Measurements from ENCODE around the gene RAI2.

The RAI2 gene

DNA sequence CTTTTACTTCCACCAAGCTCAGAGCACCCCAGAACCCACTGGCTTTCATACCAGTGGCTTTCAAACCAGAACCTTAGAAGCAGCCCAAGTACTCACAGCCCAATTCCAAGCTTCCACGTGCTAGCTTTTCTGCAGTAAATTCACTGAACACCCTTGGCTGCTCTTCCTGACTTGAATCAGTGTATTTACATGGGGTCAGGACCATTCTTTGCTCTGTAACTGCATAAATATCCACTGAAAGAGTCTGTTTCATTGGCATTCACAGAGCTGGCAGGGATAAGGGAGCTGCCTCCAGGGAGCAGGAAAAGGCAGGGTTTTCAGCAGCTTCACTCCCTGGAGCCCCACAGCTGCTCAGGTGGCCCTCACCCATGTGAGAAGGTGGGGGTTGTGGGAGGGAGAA is 43.8 kb downstream of the RAI2 start:
- Histone ChIP-seq H3K9me3 (ENCODE audit: control insufficient read depth, insufficient read depth, low read length) (no peaks in the 10 kb centered on the region), H3K4me1 (ENCODE audit: insufficient read depth, low read length) (no peaks in the 10 kb centered on the region), H3K36me3 (ENCODE audit: insufficient read depth, low read length) (no peaks in the 10 kb centered on the region), H3K9ac (ENCODE audit: low read depth, low read length) (no peak overlapping the region)

- Histone ChIP-seq H3K9me3 (ENCODE audit: control insufficient read depth, insufficient read depth, low read length) (no peaks in the 10 kb centered on the region), H3K4me1 (ENCODE audit: insufficient read depth, low read length) (no peaks in the 10 kb centered on the region), H3K36me3 (ENCODE audit: insufficient read depth, low read length) (no peaks in the 10 kb centered on the region), H3K9ac (ENCODE audit: low read depth, low read length) (no peak overlapping the region)
Measured at GRCh38 chrX:17814557-17814956, 46.5 kb downstream of the RAI2 start.

DNA sequence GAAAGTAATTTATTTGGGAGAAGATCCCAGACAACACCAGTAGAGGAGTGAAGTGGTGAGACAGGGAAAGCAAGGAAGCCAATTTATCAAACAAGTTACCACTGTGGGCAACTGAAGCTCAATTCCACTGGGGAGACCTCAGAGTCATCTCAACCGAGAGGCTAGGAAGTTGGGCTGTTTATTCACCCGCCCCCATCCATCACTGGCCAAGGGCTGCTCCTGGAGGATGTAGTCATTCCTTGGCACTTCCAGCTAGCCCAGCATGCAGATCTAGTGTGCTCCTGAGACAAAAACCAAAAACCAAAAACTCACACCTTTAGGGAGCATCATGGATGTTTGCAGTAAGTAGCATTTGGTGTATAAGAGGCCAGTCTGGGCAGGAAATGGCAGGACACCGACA is 47.0 kb downstream of the RAI2 start:
- no peaks in the 10 kb centered on the region for H3K9me3 ChIP-seq (ENCODE audit: control insufficient read depth, insufficient read depth, low read length)
- no peaks in the 10 kb centered on the region for H3K4me1 ChIP-seq (ENCODE audit: insufficient read depth, low read length)
- H3K36me3 ChIP-seq (ENCODE audit: insufficient read depth, low read length): no peaks in the 10 kb centered on the region
- no peak overlapping the region for H3K9ac ChIP-seq (ENCODE audit: low read depth, low read length)

GRCh38 chrX:17813277-17813676 is 47.8 kb downstream of the RAI2 start:
- Histone ChIP-seq H3K9ac (ENCODE audit: low read depth, low read length) (no peak overlapping the region), H3K36me3 (ENCODE audit: insufficient read depth, low read length) (no peaks in the 10 kb centered on the region), H3K9me3 (ENCODE audit: control insufficient read depth, insufficient read depth, low read length) (no peaks in the 10 kb centered on the region), H3K4me1 (ENCODE audit: insufficient read depth, low read length) (no peaks in the 10 kb centered on the region)

GRCh38 chrX:17812763-17813162 is 48.3 kb downstream of the RAI2 start:
- Histone ChIP-seq H3K36me3 (ENCODE audit: insufficient read depth, low read length) (no peaks in the 10 kb centered on the region), H3K9ac (ENCODE audit: low read depth, low read length) (no peak overlapping the region), H3K4me1 (ENCODE audit: insufficient read depth, low read length) (no peaks in the 10 kb centered on the region), H3K9me3 (ENCODE audit: control insufficient read depth, insufficient read depth, low read length) (no peaks in the 10 kb centered on the region)

GRCh38 chrX:17809984-17810383 is 51.1 kb downstream of the RAI2 start:
- H3K36me3 ChIP-seq (ENCODE audit: insufficient read depth, low read length): no peaks in the 10 kb centered on the region
- H3K4me1 ChIP-seq (ENCODE audit: insufficient read depth, low read length): no peaks in the 10 kb centered on the region
- no peak overlapping the region for H3K9ac ChIP-seq (ENCODE audit: low read depth, low read length)
- no peaks in the 10 kb centered on the region for H3K9me3 ChIP-seq (ENCODE audit: control insufficient read depth, insufficient read depth, low read length)

DNA sequence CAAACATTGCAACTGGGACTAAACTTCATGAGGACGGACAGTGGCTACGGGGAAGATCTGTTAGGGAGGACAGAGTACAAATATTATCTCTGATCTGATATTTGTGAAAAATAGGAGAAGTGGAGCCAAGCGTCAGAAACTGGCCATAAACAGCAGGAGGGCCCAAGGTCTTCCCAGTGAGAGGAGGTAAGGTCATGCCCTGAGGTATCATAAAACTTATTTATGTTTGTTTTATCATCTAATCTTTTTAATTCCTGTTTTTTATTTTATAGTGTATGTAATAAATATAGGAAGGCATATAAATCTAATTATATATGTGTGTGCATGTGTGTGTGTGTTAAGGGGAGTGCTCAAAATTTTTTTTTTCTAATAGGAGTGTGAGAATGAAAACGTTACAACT is 51.8 kb downstream of the RAI2 start:
- Histone ChIP-seq H3K36me3 (ENCODE audit: insufficient read depth, low read length) (no peaks in the 10 kb centered on the region), H3K4me1 (ENCODE audit: insufficient read depth, low read length) (no peaks in the 10 kb centered on the region), H3K9ac (ENCODE audit: low read depth, low read length) (no peak overlapping the region), H3K9me3 (ENCODE audit: control insufficient read depth, insufficient read depth, low read length) (no peaks in the 10 kb centered on the region)

DNA sequence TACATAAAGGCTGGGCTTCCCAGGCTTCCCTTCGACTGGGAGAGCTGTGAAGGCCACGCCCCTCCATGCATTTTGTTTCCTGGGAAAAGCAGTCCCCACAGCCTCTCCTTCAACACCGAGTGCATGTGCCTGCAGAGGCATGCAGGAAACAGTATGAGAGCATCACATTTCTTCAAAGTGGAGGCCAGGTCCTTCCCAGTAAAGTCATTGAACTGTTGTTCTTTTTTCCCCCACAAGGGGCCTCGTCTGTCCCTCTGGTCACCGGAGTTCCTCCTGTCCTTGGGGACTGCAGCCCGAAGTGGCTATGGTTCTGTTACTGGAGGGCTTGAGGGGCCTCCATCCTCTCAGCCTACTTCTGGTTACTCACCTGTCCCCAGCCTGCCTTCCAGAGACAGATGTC is 56.0 kb downstream of the RAI2 start:
- H3K9me3 ChIP-seq (ENCODE audit: control insufficient read depth, insufficient read depth, low read length): no peaks in the 10 kb centered on the region
- no peak overlapping the region for H3K9ac ChIP-seq (ENCODE audit: low read depth, low read length)
- no peaks in the 10 kb centered on the region for H3K4me1 ChIP-seq (ENCODE audit: insufficient read depth, low read length)
- H3K36me3 ChIP-seq (ENCODE audit: insufficient read depth, low read length): no peaks in the 10 kb centered on the region

DNA sequence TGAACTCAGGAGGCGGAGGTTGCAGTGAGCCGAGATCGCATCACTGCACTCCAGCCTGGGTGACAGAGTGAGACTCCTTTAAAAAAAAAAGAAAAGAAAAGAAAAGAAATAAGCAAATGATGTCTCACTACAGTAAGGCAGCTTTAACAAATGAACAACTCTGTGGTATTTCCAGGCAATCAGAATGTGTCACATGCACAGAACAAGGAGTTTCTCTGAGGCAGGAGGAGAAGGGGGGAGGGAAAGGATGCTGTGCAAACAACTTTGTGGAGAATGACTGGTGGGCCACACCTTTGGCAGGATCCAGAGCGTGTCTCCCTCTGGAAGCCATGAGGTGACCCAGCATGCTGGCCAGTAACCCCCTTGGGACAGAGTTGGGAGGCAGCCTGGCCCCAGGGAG is 57.6 kb downstream of the RAI2 start:
- Histone ChIP-seq H3K36me3 (ENCODE audit: insufficient read depth, low read length) (no peaks in the 10 kb centered on the region), H3K4me1 (ENCODE audit: insufficient read depth, low read length) (no peaks in the 10 kb centered on the region), H3K9me3 (ENCODE audit: control insufficient read depth, insufficient read depth, low read length) (no peaks in the 10 kb centered on the region), H3K9ac (ENCODE audit: low read depth, low read length) (no peak overlapping the region)

DNA sequence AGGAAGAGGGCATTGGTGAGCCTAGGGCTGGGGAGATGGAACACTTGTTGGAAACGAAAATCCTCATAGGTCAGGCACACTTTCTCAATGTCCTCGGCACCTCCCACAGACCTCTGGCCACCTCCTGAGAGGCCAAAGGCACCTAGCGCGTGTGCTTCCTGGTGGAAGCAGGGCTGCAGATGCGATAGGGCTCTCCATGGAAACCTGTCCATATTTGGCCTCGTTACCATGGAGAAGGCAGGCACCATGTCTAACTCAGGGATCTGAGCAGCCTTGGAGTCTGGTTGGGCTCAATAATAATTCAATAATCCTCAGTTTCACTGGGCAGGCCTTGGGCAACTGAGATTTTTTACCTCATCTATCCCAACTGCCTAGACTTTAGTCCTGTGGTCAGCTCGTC is 58.3 kb downstream of the RAI2 start:
- no peaks in the 10 kb centered on the region for H3K9me3 ChIP-seq (ENCODE audit: control insufficient read depth, insufficient read depth, low read length)
- no peaks in the 10 kb centered on the region for H3K4me1 ChIP-seq (ENCODE audit: insufficient read depth, low read length)
- H3K36me3 ChIP-seq (ENCODE audit: insufficient read depth, low read length): no peaks in the 10 kb centered on the region
- no peak overlapping the region for H3K9ac ChIP-seq (ENCODE audit: low read depth, low read length)

GRCh38 chrX:17801431-17801830 is 59.7 kb downstream of the RAI2 start:
- no peak overlapping the region for H3K9ac ChIP-seq (ENCODE audit: low read depth, low read length)
- H3K4me1 ChIP-seq (ENCODE audit: insufficient read depth, low read length): no peaks in the 10 kb centered on the region
- no peaks in the 10 kb centered on the region for H3K9me3 ChIP-seq (ENCODE audit: control insufficient read depth, insufficient read depth, low read length)
- no peaks in the 10 kb centered on the region for H3K36me3 ChIP-seq (ENCODE audit: insufficient read depth, low read length)

DNA sequence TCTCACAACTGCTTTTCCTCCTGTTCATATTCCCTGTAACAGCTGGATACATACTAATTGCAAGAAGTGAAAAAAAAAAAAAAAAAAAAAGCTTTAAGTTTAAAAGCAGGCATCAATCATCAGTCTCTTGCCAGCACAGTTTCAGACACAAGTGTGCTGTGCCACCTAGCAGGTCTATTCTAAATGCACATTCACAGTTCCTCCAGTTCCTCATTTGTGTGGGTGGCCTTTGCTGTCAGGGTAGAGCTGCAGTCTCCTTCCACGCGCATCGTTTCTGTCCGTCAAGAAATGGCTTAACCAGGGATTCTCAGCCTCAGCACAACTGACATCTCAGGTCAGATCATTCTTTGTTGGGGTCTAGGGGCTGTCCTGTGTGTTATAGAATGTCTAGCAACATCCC is 62.2 kb downstream of the RAI2 start:
- Histone ChIP-seq H3K9me3 (ENCODE audit: control insufficient read depth, insufficient read depth, low read length) (no peaks in the 10 kb centered on the region), H3K4me1 (ENCODE audit: insufficient read depth, low read length) (no peaks in the 10 kb centered on the region)

GRCh38 chrX:17792826-17793225 is 68.3 kb downstream of the RAI2 start:
- H3K9ac ChIP-seq (ENCODE audit: low read depth, low read length): no peak overlapping the region
- peaks cover 6% of the 10 kb centered on the region; the same call in 1 of the 2 replicates for H3K4me1 ChIP-seq (ENCODE audit: insufficient read depth, low read length)
- H3K36me3 ChIP-seq (ENCODE audit: insufficient read depth, low read length): no peaks in the 10 kb centered on the region
- no peaks in the 10 kb centered on the region for H3K9me3 ChIP-seq (ENCODE audit: control insufficient read depth, insufficient read depth, low read length)

More for the DNA sequence above, 62.2 kb downstream of the RAI2 start:
- H3K9ac ChIP-seq (ENCODE audit: low read depth, low read length): no peak overlapping the region
- H3K36me3 ChIP-seq (ENCODE audit: insufficient read depth, low read length): no peaks in the 10 kb centered on the region

GRCh38 chrX:17788956-17789562 is 72.0 kb downstream of the RAI2 start:
- Histone ChIP-seq H3K9ac (ENCODE audit: low read depth, low read length) (no peak overlapping the region), H3K36me3 (ENCODE audit: insufficient read depth, low read length) (no peaks in the 10 kb centered on the region), H3K4me1 (ENCODE audit: insufficient read depth, low read length) (peaks cover 10% of the 10 kb centered on the region), H3K9me3 (ENCODE audit: control insufficient read depth, insufficient read depth, low read length) (no peaks in the 10 kb centered on the region; the same call in 1 of the 2 replicates)

GRCh38 chrX:17788439-17788838 is 72.7 kb downstream of the RAI2 start:
- Histone ChIP-seq H3K9ac (ENCODE audit: low read depth, low read length) (no peak overlapping the region), H3K36me3 (ENCODE audit: insufficient read depth, low read length) (no peaks in the 10 kb centered on the region), H3K4me1 (ENCODE audit: insufficient read depth, low read length) (peaks cover 7% of the 10 kb centered on the region), H3K9me3 (ENCODE audit: control insufficient read depth, insufficient read depth, low read length) (no peaks in the 10 kb centered on the region; the same call in 1 of the 2 replicates)

- Histone ChIP-seq H3K9me3 (ENCODE audit: control insufficient read depth, insufficient read depth, low read length) (no peaks in the 10 kb centered on the region; the same call in 1 of the 2 replicates), H3K9ac (ENCODE audit: low read depth, low read length) (peak overlapping the region; percentile 61; the same call in 1 of the 2 replicates), H3K36me3 (ENCODE audit: insufficient read depth, low read length) (no peaks in the 10 kb centered on the region), H3K4me1 (ENCODE audit: insufficient read depth, low read length) (peaks cover 4% of the 10 kb centered on the region; the same call in 1 of the 2 replicates)
Measured at GRCh38 chrX:17787557-17787956, 73.5 kb downstream of the RAI2 start.

Measured in ES-I3 (cell line).